NT2/D1 (cell line): Measurements from ENCODE around the gene KIF22.

Source experiments
- DNase-seq: peaks from one replicate; pipeline ENCODE4 v3.0.0-alpha.2; 2011; ENCODE audit warnings: low read depth, low spot score
- H3K27me3 ChIP-seq: 2 replicates; pipeline ENCODE4 v1.6.0; 2011; ENCODE audit warnings: mild to moderate bottlenecking; ENCODE audit not compliant: insufficient read length, insufficient read depth
- H3K36me3 ChIP-seq: 2 replicates; pipeline ENCODE4 v1.6.1; 2011; ENCODE audit warnings: mild to moderate bottlenecking, low read length, mixed read lengths; ENCODE audit not compliant: insufficient read depth, insufficient read length
- H3K4me1 ChIP-seq: 2 replicates; pipeline ENCODE4 v1.5.1; 2011; ENCODE audit not compliant: insufficient read depth, insufficient read length
- H3K4me3 ChIP-seq: 2 replicates; pipeline ENCODE4 v1.5.1; 2011; ENCODE audit warnings: low read depth; ENCODE audit not compliant: insufficient read length
- H3K9ac ChIP-seq: 2 replicates; pipeline ENCODE4 v1.6.0; 2011; ENCODE audit warnings: low read depth; ENCODE audit not compliant: insufficient read length
- H3K9me3 ChIP-seq: 2 replicates; pipeline ENCODE4 v1.5.1; 2011; ENCODE audit warnings: mild to moderate bottlenecking, low read length; ENCODE audit not compliant: insufficient read depth
- SUZ12 ChIP-seq: IDR thresholded peaks from 2 replicates; pipeline ENCODE4 v1.6.1; 2011; ENCODE audit not compliant: insufficient read length, insufficient read depth; ENCODE audit errors: extremely low read depth
- YY1 ChIP-seq: IDR thresholded peaks from 2 replicates; pipeline ENCODE4 v1.6.1; 2011; ENCODE audit not compliant: insufficient read length, insufficient read depth
- ZNF274 ChIP-seq: IDR thresholded peaks from 2 replicates; pipeline ENCODE4 v1.6.1; 2011; ENCODE audit warnings: mild to moderate bottlenecking, low read depth, low read length

Gene KIF22

DNA sequence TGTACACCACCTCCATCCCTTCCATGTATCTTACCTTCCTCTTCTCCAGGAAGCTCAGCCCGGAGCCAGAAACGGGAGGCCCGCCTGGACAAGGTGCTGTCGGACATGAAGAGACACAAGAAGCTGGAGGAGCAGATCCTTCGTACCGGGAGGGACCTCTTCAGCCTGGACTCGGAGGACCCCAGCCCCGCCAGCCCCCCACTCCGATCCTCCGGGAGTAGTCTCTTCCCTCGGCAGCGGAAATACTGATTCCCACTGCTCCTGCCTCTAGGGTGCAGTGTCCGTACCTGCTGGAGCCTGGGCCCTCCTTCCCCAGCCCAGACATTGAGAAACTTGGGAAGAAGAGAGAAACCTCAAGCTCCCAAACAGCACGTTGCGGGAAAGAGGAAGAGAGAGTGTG lies 29.0 kb downstream of the KIF22 start:
- H3K9me3 ChIP-seq: no peaks in the 10 kb centered on the region
- DNase-seq: no peak

DNA sequence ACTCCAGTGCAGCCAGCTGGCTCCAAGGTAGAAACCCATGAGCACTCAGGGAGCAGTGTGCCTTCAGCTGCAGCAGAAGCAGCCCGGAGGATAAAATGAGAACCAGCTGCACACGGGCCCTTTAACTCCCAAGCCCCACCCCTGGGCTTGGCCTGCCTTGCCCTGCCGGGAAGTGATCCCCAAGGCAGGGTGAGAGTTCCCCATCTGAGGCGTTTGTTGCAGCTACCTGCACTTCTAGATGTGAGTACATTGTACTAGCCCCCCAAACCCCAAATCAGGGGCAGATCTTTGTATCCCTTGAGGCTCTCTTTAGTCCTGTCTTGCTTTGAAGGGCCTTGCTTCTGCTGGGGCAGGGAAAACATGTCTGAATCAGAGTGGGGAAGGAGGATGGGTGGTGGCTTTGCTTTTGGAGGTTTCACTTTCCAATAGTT lies 29.7 kb downstream of the KIF22 start, which contains the start of gene MVP:
TSS of gene MVP (plus strand) at position 192 of the 431 bp plus-strand sequence. CDS start 10,088 bp downstream, outside the sequence.
- Histone ChIP-seq H3K4me3 (peak within 1 kb of the TSS; percentile 5), H3K4me1 (peaks cover 22% of the 10 kb centered on the region), H3K9ac (peak within 1 kb of the TSS; percentile 53), H3K27me3 (no peaks in the 10 kb centered on the region), H3K36me3 (peaks cover 38% of the 10 kb centered on the region), H3K9me3 (no peaks in the 10 kb centered on the region)
- DNase-seq: no peak
- TF ChIP-seq ZNF274 (no peak), YY1 (no peak), SUZ12 (no peak)

More for the DNA sequence above, 29.0 kb downstream of the KIF22 start:
- peaks cover 38% of the 10 kb centered on the region for H3K36me3 ChIP-seq
- no peak for TF ChIP-seq ZNF274
- H3K27me3 ChIP-seq: no peaks in the 10 kb centered on the region
- no peak overlapping the region for H3K4me3 ChIP-seq
- peak overlapping the region; percentile 53 for H3K9ac ChIP-seq
- H3K4me1 ChIP-seq: peaks cover 28% of the 10 kb centered on the region

DNA sequence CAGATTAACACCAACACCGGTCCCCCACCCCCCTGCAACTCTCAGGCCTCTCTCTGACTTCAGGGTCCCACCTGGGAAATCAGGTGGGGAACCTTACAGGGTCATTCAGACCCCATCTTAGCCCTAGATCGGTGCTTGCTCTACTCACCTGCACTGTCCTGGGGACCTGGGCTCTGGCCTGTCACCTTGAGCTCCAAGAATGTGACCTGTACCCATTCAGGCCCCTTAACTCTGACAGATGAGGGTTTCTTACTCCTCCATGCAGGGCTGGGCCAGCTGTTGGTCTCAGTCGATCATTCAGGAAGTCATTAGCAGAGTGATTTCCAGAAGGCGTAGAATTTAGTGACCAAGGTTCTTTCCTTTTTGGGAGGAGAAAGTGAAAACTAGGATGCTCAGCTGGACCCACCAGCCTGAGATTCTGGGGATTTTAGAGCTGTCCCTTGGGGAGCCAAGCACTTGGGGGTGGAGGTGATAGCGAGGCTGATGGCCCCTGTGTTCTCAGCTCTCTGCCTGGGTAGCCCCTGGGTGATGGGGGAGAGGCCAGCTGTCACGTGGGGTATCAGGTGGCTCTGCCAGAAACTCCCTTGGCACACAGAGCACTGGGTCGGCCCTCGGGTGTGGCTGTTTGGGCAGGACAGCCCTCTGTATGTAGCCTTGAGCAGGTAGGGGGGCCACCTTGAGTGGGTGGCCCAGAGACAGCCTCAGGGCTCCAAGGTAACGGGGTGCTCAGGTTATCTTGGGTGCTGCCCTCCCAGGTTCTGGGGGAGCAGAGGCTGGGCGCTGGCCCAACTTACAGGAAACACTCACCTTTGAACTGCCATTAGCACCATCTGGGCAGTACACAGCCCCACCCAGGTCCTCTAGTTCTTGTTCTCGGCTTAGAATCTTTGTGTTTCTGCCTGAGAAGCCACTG lies 30.4 kb downstream of the KIF22 start:
- peaks cover 38% of the 10 kb centered on the region for H3K36me3 ChIP-seq
- H3K4me3 ChIP-seq: peak overlapping the region; percentile 5
- H3K27me3 ChIP-seq: no peaks in the 10 kb centered on the region
- H3K9me3 ChIP-seq: no peaks in the 10 kb centered on the region
- TF ChIP-seq YY1 (no peak), ZNF274 (no peak), SUZ12 (no peak)
- DNase-seq: no peak
- peaks cover 29% of the 10 kb centered on the region for H3K4me1 ChIP-seq
- H3K9ac ChIP-seq: peak overlapping the region; percentile 42

DNA sequence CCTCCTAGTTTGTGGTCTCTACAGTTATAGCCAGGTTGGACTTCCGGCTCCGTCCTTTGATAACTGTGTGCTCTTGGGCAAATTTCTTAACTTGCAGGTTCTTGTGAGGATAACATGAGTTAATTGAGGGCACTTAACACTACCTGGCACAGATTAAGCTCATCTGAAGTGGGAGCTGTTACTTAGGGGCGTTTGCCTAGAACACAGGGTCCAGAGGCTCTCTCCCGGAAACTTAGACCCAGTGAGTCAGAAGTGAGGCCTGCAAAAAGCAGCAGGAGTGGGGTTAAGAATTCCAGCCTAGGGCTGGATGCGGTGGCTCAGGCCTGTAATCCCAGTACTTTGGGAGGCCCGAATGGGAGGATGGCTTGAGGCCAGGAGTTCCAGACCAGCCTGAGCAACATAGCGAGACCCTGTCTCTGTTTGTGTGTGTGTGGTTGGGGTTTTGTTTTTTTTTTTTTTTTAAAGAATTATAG lies 31.1 kb downstream of the KIF22 start:
- TF ChIP-seq YY1 (no peak), SUZ12 (no peak), ZNF274 (no peak)
- H3K4me3 ChIP-seq: no peak overlapping the region
- no peaks in the 10 kb centered on the region for H3K27me3 ChIP-seq
- no peaks in the 10 kb centered on the region for H3K9me3 ChIP-seq
- H3K4me1 ChIP-seq: peaks cover 30% of the 10 kb centered on the region
- peaks cover 38% of the 10 kb centered on the region for H3K36me3 ChIP-seq
- DNase-seq: no peak
- H3K9ac ChIP-seq: peak overlapping the region; percentile 42

DNA sequence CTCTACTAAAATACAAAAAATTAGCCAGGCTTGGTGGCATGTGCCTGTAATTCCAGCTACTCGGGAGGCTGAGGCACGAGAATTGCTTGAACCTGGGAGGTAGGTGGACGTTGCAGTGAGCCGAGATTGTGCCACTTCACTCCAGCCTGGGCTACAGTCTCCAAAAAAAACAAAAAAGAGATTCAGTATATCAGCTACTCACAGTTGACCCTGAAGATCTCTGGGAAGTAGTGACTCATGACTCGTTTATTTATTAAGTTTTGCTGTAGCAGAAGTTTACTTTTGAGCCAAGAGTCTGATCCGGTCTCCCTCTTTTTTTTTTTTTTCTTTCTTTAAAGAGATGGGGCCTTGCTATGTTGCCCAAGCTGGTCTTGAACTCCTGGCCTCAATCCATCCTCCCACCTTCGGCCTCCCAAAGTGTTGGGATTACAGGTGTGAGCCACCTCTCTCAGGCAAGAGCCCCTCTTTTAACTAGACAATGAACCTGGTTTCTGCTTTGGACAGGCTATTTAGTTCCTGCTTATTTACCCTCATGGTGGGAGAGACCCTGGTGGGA lies 34.1 kb downstream of the KIF22 start:
- TF ChIP-seq ZNF274 (no peak), SUZ12 (no peak), YY1 (no peak)
- no peak for DNase-seq
- Histone ChIP-seq H3K4me3 (no peak overlapping the region), H3K27me3 (no peaks in the 10 kb centered on the region), H3K9me3 (no peaks in the 10 kb centered on the region), H3K36me3 (peaks cover 18% of the 10 kb centered on the region), H3K9ac (no peak overlapping the region), H3K4me1 (peaks cover 29% of the 10 kb centered on the region)

DNA sequence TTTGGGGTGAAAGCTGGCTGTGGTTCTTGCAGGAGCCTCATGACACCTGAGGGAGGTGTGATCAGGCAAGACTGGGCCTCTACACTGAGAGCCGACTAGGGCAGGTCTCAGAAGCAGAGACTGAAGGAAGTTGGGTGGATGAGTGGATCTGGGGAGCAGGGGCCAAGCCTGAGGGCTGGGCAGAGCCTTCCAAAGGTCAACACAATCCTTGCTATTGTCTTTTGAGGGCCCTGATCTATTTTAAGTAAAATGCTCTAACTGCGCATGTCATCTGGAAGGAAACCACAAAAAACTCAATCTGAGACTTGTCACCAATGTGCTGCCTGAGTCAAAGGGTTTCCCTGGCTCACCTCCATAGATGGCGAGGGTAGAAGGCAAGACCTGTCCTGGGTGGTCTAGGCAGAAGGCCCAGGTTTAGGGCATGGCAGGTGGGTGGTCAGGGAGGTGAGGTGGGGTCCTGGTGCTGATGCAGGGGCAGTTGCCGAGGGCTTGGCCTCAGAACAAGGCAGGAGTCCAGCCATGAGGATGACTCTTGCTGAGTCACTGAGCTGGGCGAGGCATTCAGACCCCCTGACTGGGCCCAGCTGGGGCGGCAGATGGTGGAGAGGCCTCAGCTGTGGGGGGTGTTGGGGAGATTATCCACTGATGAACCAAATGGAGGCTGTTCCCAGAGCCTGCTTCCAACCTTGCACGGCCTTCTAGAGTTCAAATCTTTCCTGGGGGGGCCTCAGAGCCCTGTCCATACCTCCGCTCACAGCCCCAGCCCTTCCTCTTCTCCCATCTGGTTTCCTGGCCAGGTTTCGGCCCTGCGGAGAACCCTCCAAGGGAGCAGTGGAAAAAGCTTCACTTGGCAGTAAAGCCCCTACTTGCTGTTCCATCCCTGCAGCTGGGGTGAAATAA lies 34.8 kb downstream of the KIF22 start:
- Histone ChIP-seq H3K9ac (peak overlapping the region; percentile 51), H3K36me3 (peaks cover 10% of the 10 kb centered on the region), H3K27me3 (no peaks in the 10 kb centered on the region), H3K4me3 (no peak overlapping the region), H3K9me3 (no peaks in the 10 kb centered on the region), H3K4me1 (peaks cover 28% of the 10 kb centered on the region)
- TF ChIP-seq SUZ12: no peak
- TF ChIP-seq YY1: no peak
- TF ChIP-seq ZNF274: no peak
- no peak for DNase-seq
